H1 (cell line): ENCODE data around the gene GH2. TPM values are rescaled to one million over a fixed set of nuclear protein-coding genes. Genes with fewer than 3 reads are reported as not detected.

Experiments used
- ASH2L ChIP-seq: fragments of 200-600, 300-600 bp; sonication (generic); IDR thresholded peaks from one replicate; pipeline ENCODE4 v1.7.1; 2017; ENCODE audit warnings: low read length
- polyA plus RNA-seq, 7 experiments: library from polyadenylated mRNA; depleted of rRNA in 3 of 7; stranded (reverse) in 5 of 7; unstranded in 2 of 7; fragments of >200 nt in 5 of 7; fragments of 200-250 nt in 2 of 7; gene quantifications; 1 replicate in 5 of 7; 2 replicates in 1 of 7; 4 replicates in 1 of 7; pipeline versions ENCODE4 v1.2.1 to v1.2.3, GENCODE V29; 2011 to 2013; ENCODE audit warnings: missing spikeins in 2 of 7, mixed read lengths in 2 of 7
- total RNA-seq: library from RNA; stranded (reverse); fragmentation: NEBNext Ultra II Directional; extraction: Animal tissue kit (Norgen Biotek cat#: 25700); gene quantifications from 2 replicates; pipeline ENCODE4 v1.2.1, GENCODE V29; 2021
- TF ChIP-seq, protein P1 (sequence below): IDR thresholded peaks from 2 replicates; pipeline ENCODE4 v1.6.1; 2011; ENCODE audit warnings: low read length, improper control_type of control experiment

The GH2 gene
- total and polyA plus RNA-seq, 2 of the 8 experiments (the other 6 are each of a cell fraction or from before 2014, with no cell fraction given): 0.60 to 1.5 TPM

DNA sequence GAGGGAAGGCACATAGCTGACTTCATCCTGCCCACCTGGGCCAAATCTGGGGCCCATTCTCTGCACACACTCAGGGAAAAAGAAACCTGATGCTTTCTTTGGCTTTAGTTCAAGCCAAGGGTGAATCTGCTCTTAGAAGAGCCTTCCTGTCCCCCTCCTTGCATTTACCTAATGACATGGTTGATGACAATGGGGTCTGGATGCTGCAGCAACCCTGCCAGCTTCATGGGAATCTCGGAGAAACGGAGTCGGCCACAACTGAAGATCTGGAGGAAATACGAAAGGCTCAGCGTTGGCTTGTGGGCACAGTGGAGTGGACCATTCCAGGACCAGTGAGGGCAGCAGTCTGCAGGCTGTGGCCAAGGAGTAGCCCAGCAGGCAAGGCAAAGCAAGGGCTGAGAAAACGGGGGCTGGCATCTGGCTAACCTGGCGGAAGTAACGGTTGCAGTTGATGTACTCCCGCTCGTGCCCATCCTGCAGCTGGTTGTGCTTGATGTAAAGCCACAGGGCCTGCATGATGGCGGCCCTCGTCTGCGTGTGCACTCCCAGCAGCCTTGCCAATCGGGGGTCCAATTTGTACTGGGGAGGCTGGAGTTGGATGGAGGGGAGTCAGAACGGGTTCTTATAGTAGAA lies 47.9 kb downstream of the GH2 start (continued):
- TF ChIP-seq, protein P1, sequence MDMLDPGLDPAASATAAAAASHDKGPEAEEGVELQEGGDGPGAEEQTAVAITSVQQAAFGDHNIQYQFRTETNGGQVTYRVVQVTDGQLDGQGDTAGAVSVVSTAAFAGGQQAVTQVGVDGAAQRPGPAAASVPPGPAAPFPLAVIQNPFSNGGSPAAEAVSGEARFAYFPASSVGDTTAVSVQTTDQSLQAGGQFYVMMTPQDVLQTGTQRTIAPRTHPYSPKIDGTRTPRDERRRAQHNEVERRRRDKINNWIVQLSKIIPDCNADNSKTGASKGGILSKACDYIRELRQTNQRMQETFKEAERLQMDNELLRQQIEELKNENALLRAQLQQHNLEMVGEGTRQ: no peak
- TF ChIP-seq ASH2L: no peak
